Retinal pigment epithelial cell (primary cell): ENCODE measurements around the gene FBXO5.
"Not testable (repeated sequence)": the region's sequence is repeated elsewhere in the genome, so short reads cannot be mapped to it uniquely, and the experiment has no call there.

Experiments
- DNase-seq: peaks from one replicate; pipeline ENCODE4 v3.0.0-alpha.2; 2010; ENCODE audit warnings: low read depth
- H3K4me3 ChIP-seq: 2 replicates; pipeline ENCODE4 v1.5.1; 2011; ENCODE audit warnings: mild to moderate bottlenecking, low read length, control low read depth, moderate library complexity
- TF ChIP-seq, protein P1 (sequence below): conservative IDR thresholded peaks from 2 replicates; pipeline ENCODE4 v1.5.1; 2011; ENCODE audit warnings: low read depth, low read length, control low read depth, inconsistent platforms

FBXO5 gene

GRCh38 chr6:152979116-152979515, 3.7 kb downstream of the FBXO5 start:
- DNase-seq, result no peak
- TF ChIP-seq, protein P1, sequence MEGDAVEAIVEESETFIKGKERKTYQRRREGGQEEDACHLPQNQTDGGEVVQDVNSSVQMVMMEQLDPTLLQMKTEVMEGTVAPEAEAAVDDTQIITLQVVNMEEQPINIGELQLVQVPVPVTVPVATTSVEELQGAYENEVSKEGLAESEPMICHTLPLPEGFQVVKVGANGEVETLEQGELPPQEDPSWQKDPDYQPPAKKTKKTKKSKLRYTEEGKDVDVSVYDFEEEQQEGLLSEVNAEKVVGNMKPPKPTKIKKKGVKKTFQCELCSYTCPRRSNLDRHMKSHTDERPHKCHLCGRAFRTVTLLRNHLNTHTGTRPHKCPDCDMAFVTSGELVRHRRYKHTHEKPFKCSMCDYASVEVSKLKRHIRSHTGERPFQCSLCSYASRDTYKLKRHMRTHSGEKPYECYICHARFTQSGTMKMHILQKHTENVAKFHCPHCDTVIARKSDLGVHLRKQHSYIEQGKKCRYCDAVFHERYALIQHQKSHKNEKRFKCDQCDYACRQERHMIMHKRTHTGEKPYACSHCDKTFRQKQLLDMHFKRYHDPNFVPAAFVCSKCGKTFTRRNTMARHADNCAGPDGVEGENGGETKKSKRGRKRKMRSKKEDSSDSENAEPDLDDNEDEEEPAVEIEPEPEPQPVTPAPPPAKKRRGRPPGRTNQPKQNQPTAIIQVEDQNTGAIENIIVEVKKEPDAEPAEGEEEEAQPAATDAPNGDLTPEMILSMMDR, result no peak
- H3K4me3 ChIP-seq, result no peak overlapping the region

- DNase-seq, result no peak
- TF ChIP-seq, protein P1, result no peak
- no peak overlapping the region for H3K4me3 ChIP-seq
These were observed 4.8 kb downstream of the FBXO5 start for GRCh38 chr6:152978058-152978457.

DNA sequence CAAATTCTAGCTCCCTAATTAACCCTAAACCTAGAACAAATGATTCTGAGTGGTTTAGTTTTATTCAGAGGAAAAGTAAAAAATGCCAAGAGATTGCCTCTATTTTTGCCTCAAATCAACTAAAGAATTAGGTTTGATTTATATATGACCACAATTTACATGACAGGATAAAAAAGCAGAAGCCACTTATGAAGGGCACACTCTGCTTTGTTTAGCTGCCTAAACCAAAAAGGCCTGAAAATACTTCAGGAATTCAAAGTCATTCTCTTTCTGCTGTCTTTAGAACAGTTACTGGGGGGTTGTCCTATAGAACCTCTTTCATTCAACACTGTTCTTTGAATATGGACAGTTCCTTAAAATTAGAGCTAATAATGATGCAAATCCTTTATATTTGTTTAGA, 5.3 kb downstream of the FBXO5 start:
- TF ChIP-seq, protein P1, result no peak
- no peak overlapping the region for H3K4me3 ChIP-seq
- DNase-seq, result no peak

- TF ChIP-seq, protein P1, result no peak
- no peak overlapping the region for H3K4me3 ChIP-seq
- no peak for DNase-seq
These were observed 6.1 kb downstream of the FBXO5 start for GRCh38 chr6:152976749-152977148.

- TF ChIP-seq, protein P1, result no peak
- no peak for DNase-seq
- H3K4me3 ChIP-seq, result no peak overlapping the region
These were observed 7.5 kb downstream of the FBXO5 start for GRCh38 chr6:152975204-152975915.

- H3K4me3 ChIP-seq, result no peak overlapping the region
- DNase-seq, result no peak
- TF ChIP-seq, protein P1, result no peak
These were observed 8.9 kb downstream of the FBXO5 start for GRCh38 chr6:152973916-152974315.

DNA sequence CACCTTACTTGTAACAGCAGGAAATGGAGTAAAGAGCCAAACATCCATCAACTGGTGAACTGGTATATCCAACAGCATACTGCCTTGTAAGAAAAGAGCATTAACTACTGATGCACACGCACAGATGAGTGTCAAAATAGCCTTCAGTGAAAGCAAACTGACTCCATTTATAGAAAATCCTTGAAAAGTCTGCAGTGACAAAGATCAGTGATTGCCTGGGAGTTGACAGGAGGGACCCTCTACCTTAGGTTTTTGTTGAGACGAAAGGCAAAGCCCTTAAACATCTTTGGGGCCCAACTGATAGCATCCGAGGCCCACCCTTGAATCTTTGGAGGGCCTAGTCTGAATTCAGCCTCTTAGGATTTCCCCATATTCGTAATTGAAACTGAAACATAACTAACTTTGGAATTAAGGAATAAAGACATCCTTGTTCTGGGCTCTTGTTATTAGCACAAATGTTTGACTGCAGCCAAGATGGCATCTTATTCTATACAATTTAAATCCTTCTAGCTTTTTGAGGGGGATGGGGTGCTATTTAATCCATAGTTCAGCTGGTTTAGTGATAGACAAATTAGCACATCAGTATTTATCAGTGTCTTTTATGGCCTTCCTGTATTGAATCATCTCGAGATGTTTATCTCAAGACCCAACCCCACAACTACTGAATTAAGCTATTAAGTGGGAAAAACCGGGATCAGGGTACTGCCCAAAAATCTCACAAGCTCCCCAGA, 13.0 kb downstream of the FBXO5 start:
- no peak overlapping the region for H3K4me3 ChIP-seq
- no peak for DNase-seq
- TF ChIP-seq, protein P1, result no peak

DNA sequence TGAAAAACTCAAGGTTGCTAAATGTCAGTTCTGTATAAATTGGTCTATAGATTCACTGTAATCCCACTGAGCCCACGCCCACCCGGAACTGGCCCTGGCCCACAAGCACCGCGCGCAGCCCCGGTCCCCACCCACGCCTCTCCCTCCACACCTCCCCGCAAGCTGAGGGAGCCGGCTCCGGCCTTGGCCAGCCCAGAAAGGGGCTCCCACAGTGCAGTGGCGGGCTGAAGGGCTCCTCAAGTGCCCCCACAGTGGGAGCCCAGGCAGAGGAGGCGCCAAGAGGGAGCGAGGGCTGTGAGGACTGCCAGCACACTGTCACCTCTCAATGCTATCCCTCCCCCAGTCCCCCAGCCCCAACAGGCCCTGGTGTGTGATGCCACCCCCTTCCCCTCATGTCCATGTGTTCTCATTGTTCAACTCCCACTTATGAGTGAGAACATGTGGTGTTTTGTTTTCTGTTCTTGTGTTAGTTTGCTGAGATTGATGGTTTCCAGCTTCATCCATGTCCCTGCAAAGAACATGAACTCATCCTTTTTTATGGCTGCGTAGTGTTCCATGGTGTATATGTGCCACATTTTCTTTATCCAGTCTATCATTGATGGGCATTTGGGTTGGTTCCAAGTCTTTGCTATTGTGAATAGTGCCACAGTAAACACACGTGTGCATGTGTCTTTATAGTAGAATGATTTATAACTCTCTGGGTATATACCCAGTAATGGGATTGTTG, 16.5 kb downstream of the FBXO5 start:
- not testable (repeated sequence) for DNase-seq, H3K4me3 ChIP-seq
